ENCODE results near the gene GABRR3.

The GABRR3 gene

DNA sequence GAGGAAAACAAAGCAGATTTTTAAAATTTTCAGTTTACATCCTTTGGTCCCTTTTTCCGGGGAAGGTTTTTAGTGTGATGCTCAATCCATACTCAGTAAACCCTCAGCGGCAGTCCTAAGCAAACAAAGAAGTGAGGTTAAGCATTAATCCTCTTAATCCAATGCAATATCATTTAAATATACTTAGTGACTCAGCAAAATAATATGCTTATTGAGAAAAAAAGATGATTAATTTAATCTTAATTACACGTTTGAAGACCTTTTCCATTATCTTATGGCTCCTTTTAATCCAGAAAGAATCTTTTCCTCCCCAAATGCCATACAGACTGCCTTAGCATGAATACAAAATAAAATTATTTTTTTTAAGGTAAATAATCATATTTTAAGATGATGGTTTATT, at the start of gene GABRR3:
TSS of gene GABRR3 (minus strand) at position 108 of the 400 bp plus-strand sequence. CDS start 328 bp downstream, outside the sequence.
- no peak within 1 kb of the TSS for H3K4me3 ChIP-seq (ENCODE audit: low read depth, low read length)
- TF ChIP-seq, protein P1, sequence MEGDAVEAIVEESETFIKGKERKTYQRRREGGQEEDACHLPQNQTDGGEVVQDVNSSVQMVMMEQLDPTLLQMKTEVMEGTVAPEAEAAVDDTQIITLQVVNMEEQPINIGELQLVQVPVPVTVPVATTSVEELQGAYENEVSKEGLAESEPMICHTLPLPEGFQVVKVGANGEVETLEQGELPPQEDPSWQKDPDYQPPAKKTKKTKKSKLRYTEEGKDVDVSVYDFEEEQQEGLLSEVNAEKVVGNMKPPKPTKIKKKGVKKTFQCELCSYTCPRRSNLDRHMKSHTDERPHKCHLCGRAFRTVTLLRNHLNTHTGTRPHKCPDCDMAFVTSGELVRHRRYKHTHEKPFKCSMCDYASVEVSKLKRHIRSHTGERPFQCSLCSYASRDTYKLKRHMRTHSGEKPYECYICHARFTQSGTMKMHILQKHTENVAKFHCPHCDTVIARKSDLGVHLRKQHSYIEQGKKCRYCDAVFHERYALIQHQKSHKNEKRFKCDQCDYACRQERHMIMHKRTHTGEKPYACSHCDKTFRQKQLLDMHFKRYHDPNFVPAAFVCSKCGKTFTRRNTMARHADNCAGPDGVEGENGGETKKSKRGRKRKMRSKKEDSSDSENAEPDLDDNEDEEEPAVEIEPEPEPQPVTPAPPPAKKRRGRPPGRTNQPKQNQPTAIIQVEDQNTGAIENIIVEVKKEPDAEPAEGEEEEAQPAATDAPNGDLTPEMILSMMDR (conservative IDR thresholded peaks at IDR 0.05; ENCODE audit: low read depth, low read length): no peak
- DNase-seq (ENCODE audit: low read depth): no peak

DNA sequence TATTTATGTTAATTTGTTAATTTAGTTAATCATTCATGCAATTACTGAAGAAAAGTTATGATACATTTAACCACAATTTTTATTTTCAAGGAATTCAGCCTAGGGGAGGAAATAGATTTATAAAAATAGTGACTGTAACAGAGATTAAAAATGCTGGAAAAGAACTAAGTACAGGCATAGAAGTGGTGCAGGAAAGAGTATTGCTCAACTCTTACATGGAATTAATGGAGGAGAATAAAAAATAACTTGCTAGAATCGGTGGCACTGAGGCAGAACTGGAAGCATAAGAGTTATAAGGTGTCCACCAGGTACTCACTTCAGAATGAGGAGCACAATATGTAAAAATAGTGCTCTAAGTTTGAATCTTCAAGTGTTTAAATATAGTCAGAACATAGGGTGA, 38.4 kb upstream of the GABRR3 start:
- no peak for DNase-seq (ENCODE audit: low read depth)
- TF ChIP-seq, protein P1 (conservative IDR thresholded peaks at IDR 0.05; ENCODE audit: low read depth, low read length): no peak
- no peak overlapping the region for H3K4me3 ChIP-seq (ENCODE audit: low read depth, low read length)

DNA sequence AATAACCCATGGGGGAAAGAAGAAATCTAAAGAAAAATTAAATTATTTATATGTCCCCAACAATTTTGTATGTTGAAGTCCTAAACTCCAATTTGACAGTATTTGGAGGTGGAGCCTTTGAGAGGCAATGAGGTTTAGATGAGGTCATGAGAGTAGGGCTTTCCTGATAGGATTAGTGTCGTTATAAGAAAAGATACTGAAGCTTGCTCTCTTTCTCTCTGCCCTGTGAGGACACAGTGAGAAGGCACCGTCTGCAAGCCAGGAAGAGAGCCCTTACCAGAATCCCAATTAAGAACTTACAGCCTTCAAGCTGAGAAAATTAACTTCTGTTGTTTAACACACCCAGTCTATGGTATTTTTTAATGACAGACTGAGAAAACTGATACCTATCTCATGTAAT, 35.7 kb upstream of the GABRR3 start:
- TF ChIP-seq, protein P1 (conservative IDR thresholded peaks at IDR 0.05; ENCODE audit: low read depth, low read length): no peak
- H3K4me3 ChIP-seq (ENCODE audit: low read depth, low read length): no peak overlapping the region
- DNase-seq (ENCODE audit: low read depth): no peak

DNA sequence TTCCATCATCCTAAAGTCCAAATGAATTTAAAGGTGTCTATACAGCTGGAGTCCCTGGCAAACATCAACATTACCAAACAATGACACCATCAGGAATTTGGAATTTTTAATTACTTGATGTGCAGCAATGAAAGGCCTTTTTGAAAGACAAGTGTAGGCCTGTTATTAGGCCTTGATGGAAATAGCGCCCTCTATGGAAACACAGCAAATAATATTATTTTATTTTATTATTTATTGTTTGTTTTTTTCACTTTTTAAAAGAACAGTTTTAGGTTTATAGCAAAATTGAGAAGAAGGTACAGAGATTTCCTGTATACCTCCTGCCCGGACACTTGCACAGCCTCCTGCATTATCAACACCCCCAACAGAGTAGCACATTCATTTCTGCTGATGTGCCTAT, 33.7 kb upstream of the GABRR3 start:
- H3K4me3 ChIP-seq (ENCODE audit: low read depth, low read length): no peak overlapping the region
- TF ChIP-seq, protein P1 (conservative IDR thresholded peaks at IDR 0.05; ENCODE audit: low read depth, low read length): no peak
- DNase-seq (ENCODE audit: low read depth): no peak

DNA sequence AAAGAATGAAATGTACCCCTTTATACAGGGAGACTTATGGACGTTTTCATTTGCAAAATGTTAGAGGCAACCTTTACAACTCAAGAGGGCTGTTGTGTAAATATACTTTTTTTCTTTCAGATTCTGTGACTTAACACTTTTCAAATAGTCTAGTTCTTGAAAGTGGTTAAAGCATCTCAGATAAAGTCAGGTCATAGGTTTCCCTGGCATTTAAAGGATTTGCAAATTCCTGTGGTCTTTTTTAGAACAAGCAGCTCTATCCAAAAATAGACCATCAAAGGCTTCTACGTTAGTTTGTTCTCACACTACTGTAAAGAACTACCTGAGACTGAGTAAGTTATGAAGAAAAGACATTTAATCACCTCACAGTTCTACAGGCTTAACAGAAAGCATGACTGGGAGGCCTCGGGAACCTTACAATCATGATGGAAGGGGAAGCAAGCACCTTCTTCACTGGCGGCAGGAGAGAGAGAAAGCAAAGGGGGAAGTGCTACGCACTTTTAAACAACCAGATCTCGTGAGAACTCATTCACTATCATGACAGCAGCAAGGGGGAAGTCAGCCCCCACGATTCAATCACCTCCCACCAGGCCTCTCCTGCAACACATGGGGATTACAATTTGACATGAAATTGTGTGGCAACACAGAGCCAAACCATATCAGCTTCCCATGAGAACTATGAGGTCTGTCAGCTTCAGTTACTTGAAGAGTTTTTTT, 23.3 kb upstream of the GABRR3 start:
- TF ChIP-seq, protein P1 (conservative IDR thresholded peaks at IDR 0.05; ENCODE audit: low read depth, low read length): no peak
- H3K4me3 ChIP-seq (ENCODE audit: low read depth, low read length): no peak overlapping the region
- peak; percentile 57 for DNase-seq (ENCODE audit: low read depth)

DNA sequence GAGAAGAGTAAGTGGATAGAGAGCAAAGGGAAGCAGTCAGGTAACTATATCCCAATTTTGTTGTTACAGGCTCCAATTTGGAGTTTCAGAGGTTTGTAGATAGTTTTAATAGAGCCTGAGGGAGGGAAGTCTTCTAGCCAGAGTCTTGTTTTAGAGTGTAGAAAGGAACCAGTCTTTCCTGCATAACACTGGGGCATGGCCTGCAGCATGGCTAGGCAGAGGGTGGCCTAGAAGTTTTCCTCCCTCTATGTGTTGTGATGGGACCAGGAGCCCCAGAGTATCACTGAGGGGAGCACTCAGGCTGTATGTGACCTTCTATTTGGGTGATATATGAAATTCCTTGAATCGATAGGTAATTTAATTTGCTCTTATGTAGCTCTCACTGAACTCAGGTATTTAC, 22.5 kb upstream of the GABRR3 start:
- H3K4me3 ChIP-seq (ENCODE audit: low read depth, low read length): no peak overlapping the region
- TF ChIP-seq, protein P1 (conservative IDR thresholded peaks at IDR 0.05; ENCODE audit: low read depth, low read length): no peak
- DNase-seq (ENCODE audit: low read depth): no peak

DNA sequence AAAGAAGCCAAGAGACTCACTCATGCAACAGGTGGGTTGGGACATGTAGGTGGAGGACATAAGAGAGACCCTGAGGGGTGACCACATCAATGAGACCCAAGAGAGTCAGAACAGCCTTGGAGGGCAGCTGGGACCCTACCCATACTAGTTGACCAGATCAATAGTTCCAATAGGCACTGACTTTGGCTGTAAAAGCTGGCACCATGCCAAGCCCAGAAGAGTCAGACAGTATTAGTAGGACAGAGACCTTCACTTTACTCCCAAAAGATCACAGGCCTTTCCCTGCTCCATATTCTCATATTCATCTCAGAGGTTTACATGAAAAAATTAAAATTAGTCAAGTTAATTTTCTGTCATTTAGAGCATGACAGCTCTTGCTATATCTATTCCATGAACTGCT, 20.9 kb upstream of the GABRR3 start:
- no peak for DNase-seq (ENCODE audit: low read depth)
- TF ChIP-seq, protein P1 (conservative IDR thresholded peaks at IDR 0.05; ENCODE audit: low read depth, low read length): no peak
- H3K4me3 ChIP-seq (ENCODE audit: low read depth, low read length): no peak overlapping the region

Measured in choroid plexus epithelial cell (primary cell).